Endothelial cell of hepatic sinusoid (primary cell): ENCODE data around the gene PITPNB.

Source experiments
- in situ Hi-C: cut with HindIII; loops from 2 replicates; pipeline ENCODE4 v1.10.0; 2017; ENCODE audit warnings: low sequenced_read_pairs

Gene PITPNB

GRCh38 chr22:27836181-27836580 is 82.9 kb downstream of the PITPNB start:
- in situ Hi-C loops = no loop called here

GRCh38 chr22:27835446-27835845 is 83.6 kb downstream of the PITPNB start:
- in situ Hi-C loops = no loop called here

GRCh38 chr22:27834364-27835185 is 84.5 kb downstream of the PITPNB start:
- in situ Hi-C loops = no loop called here

GRCh38 chr22:27833803-27834202 is 85.3 kb downstream of the PITPNB start:
- in situ Hi-C loops = no loop called here

- in situ Hi-C loops = no loop called here
Measured at GRCh38 chr22:27832606-27833005, 86.5 kb downstream of the PITPNB start.

- in situ Hi-C loops = no loop called here
Measured at GRCh38 chr22:27829620-27830019, 89.4 kb downstream of the PITPNB start.

- in situ Hi-C loops = no loop called here
Measured at GRCh38 chr22:27827604-27828587, 91.2 kb downstream of the PITPNB start.

- in situ Hi-C loops = no loop called here
Measured at GRCh38 chr22:27825174-27825573, 93.9 kb downstream of the PITPNB start.

- in situ Hi-C loops = no loop called here
Measured at GRCh38 chr22:27823221-27823620, 95.8 kb downstream of the PITPNB start.

GRCh38 chr22:27820896-27821866 is 97.9 kb downstream of the PITPNB start:
- in situ Hi-C loops = no loop called here

GRCh38 chr22:27816552-27816951 is 102.5 kb downstream of the PITPNB start:
- in situ Hi-C loops = no loop called here

GRCh38 chr22:27815826-27816530 is 103.1 kb downstream of the PITPNB start:
- in situ Hi-C loops = no loop called here

- in situ Hi-C loops = no loop called here
Measured at GRCh38 chr22:27814993-27815392, 104.1 kb downstream of the PITPNB start.

- in situ Hi-C loops = no loop called here
Measured at GRCh38 chr22:27811778-27812177, 107.3 kb downstream of the PITPNB start.

- in situ Hi-C loops = no loop called here
Measured at GRCh38 chr22:27810609-27811151, 108.4 kb downstream of the PITPNB start.

- in situ Hi-C loops = no loop called here
Measured at GRCh38 chr22:27809700-27810608, 109.1 kb downstream of the PITPNB start.

GRCh38 chr22:27809226-27809603 is 109.8 kb downstream of the PITPNB start:
- in situ Hi-C loops = no loop called here

GRCh38 chr22:27808451-27809225 is 110.4 kb downstream of the PITPNB start:
- in situ Hi-C loops = no loop called here
